ENCODE measurements around the gene NOXA1.

The NOXA1 gene

DNA sequence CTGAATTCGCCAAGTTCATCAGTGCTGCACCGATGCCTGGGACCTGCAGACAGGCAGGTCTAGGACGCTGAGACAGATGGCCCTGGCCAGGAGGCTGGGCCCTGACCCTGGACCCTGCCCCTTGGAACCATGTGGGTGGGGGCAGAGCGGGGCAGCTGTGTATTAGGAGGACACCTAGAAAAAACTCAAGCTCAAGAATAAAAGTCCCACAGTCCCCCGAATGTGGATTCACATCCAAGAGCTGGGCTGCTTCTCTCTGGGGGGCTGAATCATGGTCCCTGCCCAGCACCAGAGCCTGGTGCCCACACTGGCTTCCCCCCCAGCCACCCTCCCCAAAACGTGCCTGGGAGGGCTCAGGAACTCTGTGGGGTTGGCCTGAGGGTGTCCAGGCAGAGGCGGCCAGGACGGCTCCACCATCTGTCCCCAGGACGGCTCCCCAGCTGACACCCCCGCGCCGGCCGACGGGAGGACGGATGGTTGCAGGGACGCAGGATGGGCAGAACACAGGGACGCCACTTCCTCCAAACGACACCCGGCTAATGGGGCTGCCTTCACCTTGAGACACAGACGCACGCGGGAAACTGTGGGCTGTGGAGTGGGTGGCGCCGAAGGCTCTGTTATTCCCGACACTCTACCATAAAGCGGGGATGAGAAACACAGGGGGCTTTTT, 35.2 kb upstream of the NOXA1 start:
- no peak for DNase-seq (ENCODE audit: low spot score)

- no peak for DNase-seq (ENCODE audit: low spot score)
Measured at GRCh38 chr9:137388589-137389427, 34.4 kb upstream of the NOXA1 start.

DNA sequence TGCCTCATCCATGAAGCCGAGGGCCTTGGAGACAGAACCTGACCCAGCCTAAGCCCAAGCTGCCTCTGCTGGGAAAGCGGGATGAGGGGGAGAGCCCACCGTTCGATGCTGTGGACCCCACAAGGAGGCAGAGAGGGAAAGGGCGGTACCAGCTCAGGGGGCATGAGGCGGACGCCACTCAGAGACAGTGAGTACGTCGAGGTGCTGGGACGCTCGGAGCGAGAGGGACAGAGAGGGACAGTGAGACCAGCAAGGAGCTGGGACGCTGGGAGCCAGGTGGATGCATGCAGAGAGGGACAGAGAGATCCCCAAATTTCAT, 33.8 kb upstream of the NOXA1 start:
- no peak for DNase-seq (ENCODE audit: low spot score)

GRCh38 chr9:137390553-137391410, 32.4 kb upstream of the NOXA1 start:
- no peak for DNase-seq (ENCODE audit: low spot score)

DNA sequence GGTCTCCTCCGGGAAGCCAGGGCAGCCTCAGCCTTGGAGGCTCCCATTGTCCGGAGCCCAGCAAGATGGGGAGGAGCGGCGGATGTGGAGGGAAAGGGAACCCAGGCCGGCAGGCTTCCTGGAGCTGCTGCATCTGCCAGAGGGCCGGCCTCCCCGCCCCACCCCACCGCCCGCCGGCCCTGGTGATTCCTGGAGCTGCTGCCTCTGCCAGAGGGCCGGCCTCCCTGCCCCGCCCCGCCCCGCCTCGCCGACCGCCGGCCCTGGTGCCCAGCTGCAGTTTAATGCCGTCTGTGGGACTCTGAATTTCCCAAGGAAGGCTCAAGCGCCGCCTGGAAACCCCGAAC, 31.8 kb upstream of the NOXA1 start:
- no peak for DNase-seq (ENCODE audit: low spot score)

DNA sequence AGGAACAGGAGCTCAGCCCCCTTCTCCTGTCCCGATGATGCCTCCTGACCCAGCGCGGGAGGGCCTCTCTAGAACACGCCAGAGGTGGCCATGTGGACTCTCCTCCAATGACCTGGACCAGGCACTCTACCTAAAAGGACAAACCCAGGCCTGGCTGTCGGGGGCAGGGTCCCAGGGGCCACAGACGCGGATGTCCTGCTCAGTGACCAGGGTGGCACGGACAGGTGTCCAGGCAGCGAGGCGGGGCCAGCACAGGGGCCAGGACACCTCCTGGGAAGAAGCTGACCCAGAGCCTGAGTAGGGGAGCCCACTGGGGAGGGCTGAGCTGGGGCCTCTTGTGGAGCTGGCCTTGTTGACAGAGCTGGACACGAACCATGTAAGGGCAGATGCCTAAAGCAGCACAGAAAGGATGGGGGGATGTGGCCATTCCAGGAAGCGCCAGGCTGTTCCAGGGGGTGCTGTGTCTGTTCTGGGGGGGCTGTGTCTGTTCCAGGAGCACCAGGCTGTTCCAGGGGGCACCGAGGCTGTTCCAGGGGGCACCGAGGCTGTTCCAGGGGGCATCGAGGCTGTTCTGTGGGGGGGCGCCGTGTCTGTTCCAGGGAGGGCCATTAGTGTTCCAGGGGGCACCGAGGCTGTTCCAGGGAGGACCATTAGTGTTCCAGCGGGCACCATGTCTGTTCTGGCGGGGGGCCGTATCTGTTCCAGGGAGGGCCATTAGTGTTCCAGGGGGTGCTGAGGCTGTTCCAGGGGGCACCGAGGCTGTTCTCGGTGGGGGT, 30.8 kb upstream of the NOXA1 start:
- DNase-seq (ENCODE audit: low spot score): no peak

GRCh38 chr9:137393176-137394150, 29.7 kb upstream of the NOXA1 start:
- no peak for DNase-seq (ENCODE audit: low spot score)

DNA sequence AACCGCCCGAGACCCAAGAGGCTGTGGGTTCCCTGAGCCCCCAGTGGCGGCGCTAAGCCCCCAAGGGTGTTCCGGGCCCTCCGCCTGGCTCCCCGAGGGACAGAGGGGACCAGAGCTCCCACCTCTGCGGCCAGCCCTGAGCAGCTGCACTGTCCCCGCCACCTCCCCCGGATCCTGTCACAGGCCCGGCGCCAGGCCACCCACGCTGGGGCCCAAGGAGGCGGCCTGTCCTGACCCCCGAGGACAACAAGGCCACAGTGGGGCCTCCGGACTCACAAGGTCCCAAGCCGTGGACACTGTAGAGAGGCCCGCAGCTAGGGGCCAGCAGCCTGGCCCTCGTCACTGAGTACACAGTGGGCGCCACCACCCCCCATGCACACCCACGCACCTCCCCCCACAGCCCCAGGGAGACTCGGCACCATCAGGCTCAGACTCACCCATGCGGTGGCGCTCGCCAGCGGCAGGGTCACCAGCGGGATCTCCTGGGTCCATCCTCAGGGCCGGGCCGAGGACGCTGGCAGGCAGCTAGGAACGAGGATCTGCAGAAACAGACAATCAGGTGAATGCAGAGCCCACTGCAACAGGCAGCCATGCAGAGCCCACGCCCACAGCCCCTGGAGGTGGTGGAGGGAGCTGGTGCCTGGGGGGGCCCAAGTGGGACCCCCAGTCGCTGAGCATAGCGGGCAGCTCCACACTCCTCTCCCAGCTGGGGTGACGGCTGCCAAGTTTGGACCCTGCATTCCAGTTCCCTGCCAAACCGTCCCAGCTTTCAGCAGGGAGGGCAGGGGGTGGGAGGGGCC, 28.1 kb upstream of the NOXA1 start:
- DNase-seq (ENCODE audit: low spot score): no peak

- DNase-seq (ENCODE audit: low spot score): no peak
Measured at GRCh38 chr9:137395666-137396010, 27.6 kb upstream of the NOXA1 start.

DNA sequence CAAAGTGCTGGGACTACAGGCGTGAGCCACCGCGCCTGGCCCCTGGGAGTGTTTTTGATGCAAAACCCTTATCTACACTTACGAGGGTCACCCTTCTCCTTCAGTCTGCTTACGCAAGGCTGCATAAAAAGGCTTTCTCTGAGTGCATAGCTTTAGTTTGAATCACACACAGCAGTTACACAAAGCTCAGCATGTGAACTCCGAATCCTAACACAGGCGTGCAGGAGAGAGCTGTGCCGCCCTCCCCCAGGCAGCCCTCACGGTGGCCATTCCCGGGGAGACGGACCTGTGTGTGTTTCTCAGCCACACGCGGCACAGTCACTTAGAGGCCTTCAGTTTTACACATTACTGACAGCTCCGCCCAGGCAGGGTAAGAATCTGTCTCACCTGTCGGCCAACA, 27.0 kb upstream of the NOXA1 start:
- no peak for DNase-seq (ENCODE audit: low spot score)

DNA sequence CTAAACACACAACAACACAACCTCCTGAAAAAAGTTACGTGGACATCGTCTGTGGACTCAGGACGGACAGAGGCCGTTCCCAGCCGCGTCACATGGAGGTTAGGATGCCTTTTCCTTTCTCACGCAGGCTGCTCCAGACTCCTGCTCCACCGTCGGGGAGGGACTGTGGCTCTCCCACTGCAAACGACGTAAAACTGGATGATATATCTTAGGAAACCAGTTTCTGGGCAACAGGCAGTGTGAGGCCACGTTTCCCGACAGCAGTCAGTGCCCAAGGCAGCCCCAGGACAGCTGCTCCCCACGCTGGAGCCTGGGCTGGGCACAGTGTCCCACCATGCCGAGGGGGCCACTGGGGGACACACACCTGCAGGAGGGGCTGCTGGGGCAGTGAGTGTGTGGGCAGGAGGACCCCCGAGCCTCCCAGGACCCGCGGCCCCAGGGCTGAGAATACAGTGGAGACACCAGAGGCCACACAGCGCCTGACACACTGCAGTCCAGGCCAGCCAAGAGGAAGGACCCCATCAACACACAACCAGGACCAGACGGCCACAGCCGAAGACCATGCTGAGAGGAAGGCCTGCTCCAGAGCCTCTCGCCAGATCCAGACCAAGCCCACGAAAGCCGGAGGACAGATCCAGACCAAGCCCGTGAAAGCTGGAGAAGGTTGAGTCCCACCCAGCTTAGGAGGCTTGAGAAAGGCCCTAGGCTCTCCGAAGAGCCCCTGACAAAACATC, 26.4 kb upstream of the NOXA1 start:
- no peak for DNase-seq (ENCODE audit: low spot score)

GRCh38 chr9:137397675-137398423, 25.3 kb upstream of the NOXA1 start:
- DNase-seq (ENCODE audit: low spot score): no peak

- no peak for DNase-seq (ENCODE audit: low spot score)
Measured at GRCh38 chr9:137398561-137399468, 24.4 kb upstream of the NOXA1 start.

DNA sequence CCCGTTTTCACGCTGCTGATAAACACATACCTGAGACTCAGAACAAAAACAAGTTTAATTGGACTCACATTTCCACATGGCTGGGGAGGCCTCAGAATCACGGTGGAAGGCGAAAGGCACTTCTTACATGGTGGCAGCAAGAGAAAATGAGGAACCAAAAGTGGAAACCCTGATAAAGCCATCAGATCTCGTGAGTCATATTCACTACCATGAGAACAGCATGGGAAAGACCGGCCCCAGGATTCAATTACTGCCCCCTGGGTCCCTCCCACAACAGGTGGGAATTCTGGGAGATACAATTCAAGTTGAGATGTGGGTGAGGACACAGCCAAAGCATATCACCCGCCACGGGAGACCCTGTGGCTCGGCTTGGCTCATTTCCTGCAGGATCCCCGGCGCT, 20.4 kb upstream of the NOXA1 start:
- no peak for DNase-seq (ENCODE audit: low spot score)

- no peak for DNase-seq (ENCODE audit: low spot score)
Measured at GRCh38 chr9:137403269-137403668, 19.9 kb upstream of the NOXA1 start.

DNA sequence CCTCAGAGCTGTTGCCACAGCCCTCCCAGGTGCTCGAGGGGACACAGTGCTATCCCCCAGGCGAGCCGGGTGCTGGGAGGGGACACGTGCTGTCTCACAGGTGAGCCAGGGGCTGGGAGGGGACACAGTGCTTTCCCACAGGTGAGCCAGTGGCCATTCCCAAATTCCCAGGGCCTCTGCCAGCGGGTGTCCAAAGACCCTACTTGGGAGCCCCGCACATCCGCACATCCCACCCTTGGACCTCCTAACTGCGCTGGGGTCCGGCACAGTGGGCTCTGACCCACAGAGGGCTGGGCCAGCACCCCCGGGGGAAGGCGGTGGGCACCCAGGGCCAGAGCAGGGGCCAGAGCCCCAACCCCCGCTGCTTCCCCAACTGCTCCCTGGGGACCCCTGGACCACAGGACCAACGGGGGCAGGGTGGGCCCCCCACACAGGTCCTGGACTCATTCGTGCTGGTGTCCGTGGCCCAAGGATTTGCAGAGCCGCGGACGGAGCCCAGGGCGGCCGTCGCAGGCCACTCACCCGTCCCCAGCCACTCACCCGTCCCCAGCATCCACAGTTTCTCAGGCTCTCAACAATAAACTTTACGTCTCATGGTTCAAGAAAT, 18.1 kb upstream of the NOXA1 start:
- no peak for DNase-seq (ENCODE audit: low spot score)

DNA sequence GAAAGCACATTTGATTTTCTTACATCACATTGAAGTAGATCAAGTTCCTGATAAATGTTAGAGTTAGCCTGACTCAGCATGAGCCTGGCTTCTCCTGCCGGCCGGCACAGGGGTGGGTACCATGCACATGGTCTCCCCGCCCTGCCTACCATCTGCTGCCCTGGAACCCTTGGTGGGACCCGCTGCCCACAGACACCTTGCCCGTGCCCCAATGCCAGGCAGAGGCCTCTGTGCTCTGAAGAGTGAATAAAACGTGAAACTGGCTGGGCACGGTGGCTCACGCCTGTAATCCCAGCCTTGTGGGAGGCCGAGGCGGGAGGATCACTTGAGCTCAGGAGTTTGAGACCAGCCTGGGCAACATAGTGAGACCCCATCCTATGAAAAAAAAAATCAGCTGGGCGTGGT, 17.5 kb upstream of the NOXA1 start:
- no peak for DNase-seq (ENCODE audit: low spot score)
